Measurements from ENCODE around the gene TRIM26.
"Not testable (repeated sequence)": the region's sequence is repeated elsewhere in the genome, so short reads cannot be mapped to it uniquely, and the experiment has no call there.

TRIM26 gene

GRCh38 chr6:30152910-30153610, 60.1 kb downstream of the TRIM26 start:
- DNase-seq, result no peak

- DNase-seq, result no peak
These were observed 61.1 kb downstream of the TRIM26 start for GRCh38 chr6:30152016-30152673.

GRCh38 chr6:30151580-30151979, 61.6 kb downstream of the TRIM26 start:
- no peak for DNase-seq

- no peak for DNase-seq
These were observed 62.4 kb downstream of the TRIM26 start for GRCh38 chr6:30150671-30151395.

GRCh38 chr6:30149858-30150550, 63.2 kb downstream of the TRIM26 start:
- DNase-seq, result no peak

- no peak for DNase-seq
These were observed 64.0 kb downstream of the TRIM26 start for GRCh38 chr6:30149234-30149633.

- no peak for DNase-seq
These were observed 66.1 kb downstream of the TRIM26 start for GRCh38 chr6:30147096-30147495.

- no peak for DNase-seq
These were observed 67.4 kb downstream of the TRIM26 start for GRCh38 chr6:30145818-30146217.

- no peak for DNase-seq
These were observed 68.4 kb downstream of the TRIM26 start for GRCh38 chr6:30144811-30145210.

GRCh38 chr6:30143780-30144179, 69.4 kb downstream of the TRIM26 start:
- no peak for DNase-seq

GRCh38 chr6:30142665-30143064, 70.5 kb downstream of the TRIM26 start:
- no peak for DNase-seq

GRCh38 chr6:30140240-30140639, 73.0 kb downstream of the TRIM26 start:
- DNase-seq, result not testable (repeated sequence)

GRCh38 chr6:30136570-30137286, 76.5 kb downstream of the TRIM26 start:
- DNase-seq, result no peak

- DNase-seq, result no peak
These were observed 77.4 kb downstream of the TRIM26 start, which contains the start of gene TRIM40 for GRCh38 chr6:30135757-30136156. Gene TRIM40, plus strand, starts transcription at chr6:30136140. Its CDS starts 897 bp downstream, at chr6:30137037.

- DNase-seq, result no peak
These were observed 78.1 kb downstream of the TRIM26 start for GRCh38 chr6:30135147-30135546.
